Lower lobe of right lung (tissue), 2 donors: Measurements from ENCODE around the gene GNG2. TPM values are rescaled to one million over a fixed set of nuclear protein-coding genes. Genes with fewer than 3 reads are reported as not detected.

Experiments
- ATAC-seq, 2 donors: fragments of 200-7000 bp; cut with Tn5 transposase; one replicate each; pipeline ENCODE4 v1.9.1; 2020 to 2022; ENCODE audit warnings: mild to moderate bottlenecking in 2 of 2, moderate library complexity in 2 of 2
- DNase-seq: peaks from one replicate; pipeline ENCODE4 v3.0.0-alpha.2; 2020
- H3K27ac ChIP-seq: fragments of 200-600 bp; one replicate; pipeline ENCODE4 v1.8.0; 2022
- H3K27me3 ChIP-seq: fragments of 200-600 bp; one replicate; pipeline ENCODE4 v1.8.0; 2022; ENCODE audit warnings: low read depth
- H3K36me3 ChIP-seq: fragments of 200-600 bp; one replicate; pipeline ENCODE4 v1.8.0; 2022; ENCODE audit warnings: mild to moderate bottlenecking
- H3K4me1 ChIP-seq: fragments of 200-600 bp; one replicate; pipeline ENCODE4 v1.8.0; 2022
- H3K4me3 ChIP-seq: fragments of 200-600 bp; one replicate; pipeline ENCODE4 v1.8.0; 2022; ENCODE audit warnings: mild to moderate bottlenecking
- H3K9me3 ChIP-seq: fragments of 200-600 bp; one replicate; pipeline ENCODE4 v1.8.0; 2022
- CTCF ChIP-seq: fragments of 200-600 bp; IDR thresholded peaks from one replicate; pipeline ENCODE4 v1.8.0; 2022; ENCODE audit warnings: antibody characterized with exemption, mild to moderate bottlenecking
- intact Hi-C: fragments of 100-400 bp; cut with DNase I; formaldehyde crosslinking; loops from one replicate; pipeline ENCODE4 v1.11.0; 2022
- total RNA-seq: library from RNA; stranded (reverse); fragmentation: NEBNext Ultra II Directional; extraction: Animal tissue kit (Norgen Biotek cat#: 25700); gene quantifications from one replicate; pipeline ENCODE4 v1.2.1, GENCODE V29; 2021
- donor health status: DM: no; HTN: yes; CAD: no; lungs with severe emphysema.

GNG2 gene
- total RNA-seq, 1 donor from 2014 or later, result 23.8 TPM

- H3K27me3 ChIP-seq, result no peaks in the 10 kb centered on the region
- no peak overlapping the region for H3K4me3 ChIP-seq
- no peak for TF ChIP-seq CTCF
- DNase-seq (no peak), ATAC-seq (peak; percentile 70 to 89)
- peaks cover 13% of the 10 kb centered on the region for H3K4me1 ChIP-seq
- H3K9me3 ChIP-seq, result no peaks in the 10 kb centered on the region
- no peaks in the 10 kb centered on the region for H3K36me3 ChIP-seq
- intact Hi-C loops, result no loop called here
- no peak overlapping the region for H3K27ac ChIP-seq
Measured at GRCh38 chr14:51884086-51884927, 23.9 kb downstream of the GNG2 start.

- no peak for ATAC-seq
- Histone ChIP-seq H3K4me3 (no peak overlapping the region), H3K4me1 (no peaks in the 10 kb centered on the region), H3K36me3 (no peaks in the 10 kb centered on the region), H3K27me3 (no peaks in the 10 kb centered on the region), H3K27ac (no peak overlapping the region), H3K9me3 (no peaks in the 10 kb centered on the region)
- intact Hi-C loops, result no loop called here
- no peak for DNase-seq
- no peak for TF ChIP-seq CTCF
Measured at GRCh38 chr14:51889851-51890250, 29.4 kb downstream of the GNG2 start.

- no peaks in the 10 kb centered on the region for H3K27me3 ChIP-seq
- no peaks in the 10 kb centered on the region for H3K9me3 ChIP-seq
- no peak for TF ChIP-seq CTCF
- no peaks in the 10 kb centered on the region for H3K36me3 ChIP-seq
- no peak for ATAC-seq
- no peak overlapping the region for H3K4me3 ChIP-seq
- H3K4me1 ChIP-seq, result no peaks in the 10 kb centered on the region
- DNase-seq, result no peak
- no peak overlapping the region for H3K27ac ChIP-seq
- intact Hi-C loops, result no loop called here
Measured at GRCh38 chr14:51894250-51894649, 33.8 kb downstream of the GNG2 start.

- H3K36me3 ChIP-seq, result no peaks in the 10 kb centered on the region
- intact Hi-C loops, result no loop called here
- no peaks in the 10 kb centered on the region for H3K27me3 ChIP-seq
- DNase-seq (no peak), ATAC-seq (no peak)
- no peak for TF ChIP-seq CTCF
- H3K4me1 ChIP-seq, result no peaks in the 10 kb centered on the region
- no peak overlapping the region for H3K4me3 ChIP-seq
- no peaks in the 10 kb centered on the region for H3K9me3 ChIP-seq
- H3K27ac ChIP-seq, result no peak overlapping the region
Measured at GRCh38 chr14:51895375-51895774, 35.0 kb downstream of the GNG2 start.

- H3K4me1 ChIP-seq, result no peaks in the 10 kb centered on the region
- no peaks in the 10 kb centered on the region for H3K27me3 ChIP-seq
- no peak overlapping the region for H3K27ac ChIP-seq
- DNase-seq, result no peak
- TF ChIP-seq CTCF, result no peak
- intact Hi-C loops, result no loop called here
- H3K36me3 ChIP-seq, result no peaks in the 10 kb centered on the region
- no peak overlapping the region for H3K4me3 ChIP-seq
- ATAC-seq, result no peak
- no peaks in the 10 kb centered on the region for H3K9me3 ChIP-seq
Measured at GRCh38 chr14:51897791-51898355, 37.5 kb downstream of the GNG2 start.
